ENCODE results near the gene TFDP1.

TFDP1 gene

GRCh38 chr13:113636266-113636963 is 51.9 kb downstream of the TFDP1 start:
- DNase-seq = no peak

GRCh38 chr13:113637262-113638160 is 53.0 kb downstream of the TFDP1 start:
- DNase-seq = no peak

GRCh38 chr13:113638173-113638746 is 53.7 kb downstream of the TFDP1 start:
- DNase-seq = no peak

GRCh38 chr13:113638806-113639205 is 54.3 kb downstream of the TFDP1 start:
- DNase-seq = no peak

- DNase-seq = no peak
Measured at GRCh38 chr13:113639616-113640262, 55.2 kb downstream of the TFDP1 start.

- DNase-seq = no peak
Measured at GRCh38 chr13:113641426-113641825, 56.9 kb downstream of the TFDP1 start.

- no peak for DNase-seq
Measured at GRCh38 chr13:113642563-113642962, 58.0 kb downstream of the TFDP1 start.

GRCh38 chr13:113643593-113643992 is 59.0 kb downstream of the TFDP1 start:
- DNase-seq = no peak

GRCh38 chr13:113644800-113645199 is 60.2 kb downstream of the TFDP1 start:
- no peak for DNase-seq

- DNase-seq = no peak
Measured at GRCh38 chr13:113645329-113645728, 60.8 kb downstream of the TFDP1 start.

- no peak for DNase-seq
Measured at GRCh38 chr13:113646376-113646775, 61.8 kb downstream of the TFDP1 start.

- DNase-seq = no peak
Measured at GRCh38 chr13:113646921-113647340, 62.4 kb downstream of the TFDP1 start.

- DNase-seq = no peak
Measured at GRCh38 chr13:113647351-113648215, 63.0 kb downstream of the TFDP1 start.

GRCh38 chr13:113648216-113648610 is 63.7 kb downstream of the TFDP1 start:
- DNase-seq = no peak

- DNase-seq = no peak
Measured at GRCh38 chr13:113649212-113649611, 64.7 kb downstream of the TFDP1 start.

GRCh38 chr13:113650275-113650674 is 65.7 kb downstream of the TFDP1 start:
- DNase-seq = no peak

- DNase-seq = no peak
Measured at GRCh38 chr13:113650731-113651148, 66.2 kb downstream of the TFDP1 start.

- DNase-seq = no peak
Measured at GRCh38 chr13:113651511-113652403, 67.2 kb downstream of the TFDP1 start.

GRCh38 chr13:113652404-113653263 is 68.1 kb downstream of the TFDP1 start:
- DNase-seq = no peak

All from SIG-M5 (cell line).